ENCODE results near the gene DMWD.

The DMWD gene

DNA sequence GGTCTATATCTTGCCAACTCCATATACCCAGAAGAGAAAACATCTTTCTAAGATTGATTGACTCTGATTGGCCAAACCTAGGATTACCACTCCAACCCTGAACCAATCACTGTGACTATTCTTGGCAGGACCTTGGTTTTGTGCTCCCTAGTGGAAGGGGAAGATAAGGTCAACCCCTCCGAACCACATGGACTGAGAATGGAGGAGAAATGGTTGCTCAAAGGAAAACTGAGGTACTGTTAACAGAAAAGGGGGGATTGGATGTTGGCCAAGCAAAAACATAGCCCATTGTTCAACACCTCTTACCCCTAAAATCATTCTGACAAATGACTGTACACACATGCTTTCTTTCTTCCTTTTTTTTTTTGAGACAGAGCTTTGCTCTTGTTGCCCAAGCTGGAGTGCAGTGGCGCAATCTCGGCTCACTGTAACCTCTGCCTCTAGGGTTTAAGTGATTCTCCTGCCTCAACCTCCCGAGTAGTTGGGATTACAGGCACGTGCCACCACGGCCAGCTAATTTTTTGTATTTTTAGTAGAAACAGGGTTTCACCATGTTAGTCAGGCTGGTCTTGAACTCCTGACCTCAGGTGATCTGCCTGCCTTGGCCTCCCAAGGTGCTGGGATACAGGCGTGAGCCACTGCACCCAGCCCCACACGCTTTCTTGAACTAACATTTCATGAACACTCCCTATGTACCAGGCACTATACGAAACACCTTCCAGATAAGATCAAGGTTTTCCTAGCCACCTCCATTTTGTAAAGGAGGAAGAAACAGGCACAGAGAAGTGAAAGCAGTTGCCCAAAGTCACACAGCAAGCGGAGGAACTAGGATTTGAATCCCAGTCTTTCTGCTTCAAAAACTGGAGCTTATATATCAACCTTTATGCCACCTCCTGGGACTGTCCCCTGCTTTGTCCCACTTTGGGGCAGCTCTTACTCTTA, 52.9 kb downstream of the DMWD start:
- no peak for TF ChIP-seq ZNF274 (IDR thresholded peaks at IDR 0.05; ENCODE audit: low read depth, low read length)
- H3K4me3 ChIP-seq (ENCODE audit: low read length): no peak overlapping the region

DNA sequence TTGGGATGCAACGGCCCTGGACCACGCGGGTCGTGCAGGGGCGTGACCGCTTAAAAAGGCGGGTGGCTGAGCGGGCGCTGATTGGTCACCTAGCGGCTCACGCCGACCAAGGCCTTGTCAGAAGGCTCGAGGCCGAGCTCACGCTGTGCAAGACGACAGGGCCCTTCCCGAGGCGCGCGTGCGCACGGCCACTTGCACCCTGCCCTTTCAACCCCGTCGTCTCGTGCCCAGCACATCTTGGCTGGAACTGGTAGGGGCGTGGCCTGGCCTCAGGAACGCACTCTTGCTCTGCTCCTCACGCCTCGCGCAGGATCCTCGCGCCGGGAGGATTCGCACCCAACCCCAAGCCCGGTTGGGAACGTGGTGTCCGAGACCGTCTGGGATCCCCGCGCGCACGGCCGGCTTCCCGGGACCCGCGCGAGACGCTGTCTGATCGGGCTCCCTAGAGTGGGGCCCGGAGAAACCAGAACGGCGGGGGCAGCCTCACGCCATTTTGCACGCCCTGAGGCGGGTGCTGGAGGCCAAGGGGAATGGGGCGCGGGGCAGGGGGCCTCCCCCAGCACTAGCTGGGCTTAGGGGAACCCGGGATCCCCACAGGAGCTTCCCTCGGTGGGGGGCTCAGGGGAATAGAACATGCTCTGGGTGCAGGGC, 59.4 kb downstream of the DMWD start, which contains the start of gene MEIOSIN:
Gene MEIOSIN, plus strand, starts transcription at position 280 of the 651 bp plus-strand sequence. CDS start 1,938 bp downstream, outside the sequence.
- TF ChIP-seq ZNF274 (IDR thresholded peaks at IDR 0.05; ENCODE audit: low read depth, low read length): no peak
- no peak within 1 kb of the TSS for H3K4me3 ChIP-seq (ENCODE audit: low read length)
